Fibroblast of mammary gland (primary cell): Measurements from ENCODE around the gene KDM4B.

Experiments used
- DNase-seq: peaks from one replicate; pipeline ENCODE4 v3.0.0-alpha.2; 2010; ENCODE audit warnings: low read depth
- H3K4me3 ChIP-seq: 2 replicates; pipeline ENCODE4 v1.5.1; 2011; ENCODE audit warnings: low read depth, mild to moderate bottlenecking, low read length, moderate library complexity; ENCODE audit not compliant: control insufficient read depth
- TF ChIP-seq, protein P1 (sequence below): conservative IDR thresholded peaks from 2 replicates; pipeline ENCODE4 v1.5.1; 2011; ENCODE audit warnings: low read depth, low read length, inconsistent platforms; ENCODE audit not compliant: control insufficient read depth, insufficient read depth

KDM4B gene

DNA sequence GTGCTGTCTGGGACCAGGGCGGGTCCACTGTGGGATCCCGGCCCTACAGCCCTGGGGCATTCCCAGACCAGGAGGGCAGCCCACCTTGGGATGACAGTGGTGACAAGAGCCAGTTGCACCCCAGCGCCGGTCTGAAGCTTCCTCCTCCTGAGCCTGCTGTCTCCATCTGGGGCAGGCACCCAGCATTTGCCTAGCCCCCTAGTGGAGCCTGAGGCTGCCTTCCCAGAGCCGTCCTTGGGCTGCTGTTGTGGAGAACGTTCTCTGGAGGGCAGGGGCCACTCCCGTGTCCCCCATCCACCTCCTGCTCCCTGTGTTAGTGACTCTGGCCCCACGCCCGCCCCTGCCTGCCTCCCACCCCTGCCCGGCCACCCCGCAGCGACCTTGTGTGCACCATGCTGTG, 148.5 kb downstream of the KDM4B start:
- no peak for DNase-seq
- H3K4me3 ChIP-seq: no peak overlapping the region
- TF ChIP-seq, protein P1, sequence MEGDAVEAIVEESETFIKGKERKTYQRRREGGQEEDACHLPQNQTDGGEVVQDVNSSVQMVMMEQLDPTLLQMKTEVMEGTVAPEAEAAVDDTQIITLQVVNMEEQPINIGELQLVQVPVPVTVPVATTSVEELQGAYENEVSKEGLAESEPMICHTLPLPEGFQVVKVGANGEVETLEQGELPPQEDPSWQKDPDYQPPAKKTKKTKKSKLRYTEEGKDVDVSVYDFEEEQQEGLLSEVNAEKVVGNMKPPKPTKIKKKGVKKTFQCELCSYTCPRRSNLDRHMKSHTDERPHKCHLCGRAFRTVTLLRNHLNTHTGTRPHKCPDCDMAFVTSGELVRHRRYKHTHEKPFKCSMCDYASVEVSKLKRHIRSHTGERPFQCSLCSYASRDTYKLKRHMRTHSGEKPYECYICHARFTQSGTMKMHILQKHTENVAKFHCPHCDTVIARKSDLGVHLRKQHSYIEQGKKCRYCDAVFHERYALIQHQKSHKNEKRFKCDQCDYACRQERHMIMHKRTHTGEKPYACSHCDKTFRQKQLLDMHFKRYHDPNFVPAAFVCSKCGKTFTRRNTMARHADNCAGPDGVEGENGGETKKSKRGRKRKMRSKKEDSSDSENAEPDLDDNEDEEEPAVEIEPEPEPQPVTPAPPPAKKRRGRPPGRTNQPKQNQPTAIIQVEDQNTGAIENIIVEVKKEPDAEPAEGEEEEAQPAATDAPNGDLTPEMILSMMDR: no peak

DNA sequence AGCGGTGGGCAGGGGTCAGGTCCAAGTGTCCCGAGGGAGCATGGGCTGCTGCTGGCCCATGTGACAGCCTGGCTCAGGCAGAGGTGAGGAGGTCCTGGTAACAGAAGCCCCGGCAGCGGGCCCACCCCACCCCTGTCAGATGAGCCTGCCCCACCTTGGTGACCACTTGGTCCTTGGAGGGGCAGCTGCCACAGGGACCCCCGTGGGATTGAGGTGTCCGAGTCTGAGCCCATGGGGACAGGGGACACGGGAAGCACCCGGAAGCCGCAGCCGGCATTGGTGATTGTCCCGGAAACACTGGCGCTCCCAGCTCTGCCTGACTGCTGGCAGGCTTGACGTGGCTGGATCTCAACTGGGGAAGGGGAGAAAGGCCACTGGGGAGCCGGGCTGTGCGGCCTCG, 149.1 kb downstream of the KDM4B start:
- no peak for DNase-seq
- TF ChIP-seq, protein P1: no peak
- H3K4me3 ChIP-seq: no peak overlapping the region

DNA sequence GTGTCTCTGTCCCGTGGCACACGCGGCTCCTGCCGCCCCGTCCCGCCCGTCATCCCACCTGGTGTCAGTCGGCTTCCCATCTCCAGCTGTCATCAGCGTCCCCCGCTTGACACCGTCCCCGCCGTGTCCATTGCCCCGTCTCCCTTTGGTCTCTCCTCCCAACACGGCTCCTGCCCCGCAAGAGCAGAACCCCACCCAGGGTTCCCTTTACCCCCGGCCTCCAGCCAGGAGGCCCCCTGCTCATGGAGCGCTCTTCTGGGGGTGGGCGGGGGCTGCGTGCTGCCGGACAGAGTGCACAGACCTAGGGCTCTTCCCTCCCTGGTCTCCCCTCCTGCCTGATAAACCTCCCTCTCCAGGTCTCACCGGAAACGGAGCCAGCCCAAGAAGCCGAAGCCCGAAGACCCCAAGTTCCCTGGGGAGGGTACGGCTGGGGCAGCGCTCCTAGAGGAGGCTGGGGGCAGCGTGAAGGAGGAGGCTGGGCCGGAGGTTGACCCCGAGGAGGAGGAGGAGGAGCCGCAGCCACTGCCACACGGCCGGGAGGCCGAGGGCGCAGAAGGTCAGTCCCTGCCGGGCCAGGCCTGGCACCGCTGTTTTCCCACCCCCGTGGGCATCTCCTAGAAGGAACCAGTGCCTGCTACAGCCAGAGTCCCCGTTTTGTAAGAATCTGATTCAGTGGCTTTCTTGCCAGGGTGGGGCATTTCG, 150.5 kb downstream of the KDM4B start:
- no peak overlapping the region for H3K4me3 ChIP-seq
- no peak for DNase-seq
- TF ChIP-seq, protein P1: no peak

DNA sequence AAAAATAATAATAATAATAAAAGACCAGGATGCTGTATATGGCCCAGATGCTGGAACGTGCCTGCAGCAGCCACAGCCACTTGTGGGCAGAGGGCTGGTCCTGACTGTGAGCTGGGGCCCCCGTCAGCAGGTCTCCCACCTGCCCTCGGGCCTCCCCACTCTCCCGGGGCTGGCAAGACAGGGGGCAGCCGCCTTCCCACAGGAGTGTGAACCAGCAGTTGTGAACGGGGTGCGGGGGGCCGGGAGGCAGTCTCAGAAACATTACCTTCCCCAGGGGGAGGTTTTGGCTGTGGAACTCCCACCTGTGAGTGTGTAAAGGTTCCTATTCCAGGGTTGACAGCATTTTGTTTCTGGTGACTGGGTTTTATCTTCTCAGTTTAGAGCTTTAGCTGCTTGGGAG, 151.4 kb downstream of the KDM4B start:
- TF ChIP-seq, protein P1: no peak
- DNase-seq: no peak

DNA sequence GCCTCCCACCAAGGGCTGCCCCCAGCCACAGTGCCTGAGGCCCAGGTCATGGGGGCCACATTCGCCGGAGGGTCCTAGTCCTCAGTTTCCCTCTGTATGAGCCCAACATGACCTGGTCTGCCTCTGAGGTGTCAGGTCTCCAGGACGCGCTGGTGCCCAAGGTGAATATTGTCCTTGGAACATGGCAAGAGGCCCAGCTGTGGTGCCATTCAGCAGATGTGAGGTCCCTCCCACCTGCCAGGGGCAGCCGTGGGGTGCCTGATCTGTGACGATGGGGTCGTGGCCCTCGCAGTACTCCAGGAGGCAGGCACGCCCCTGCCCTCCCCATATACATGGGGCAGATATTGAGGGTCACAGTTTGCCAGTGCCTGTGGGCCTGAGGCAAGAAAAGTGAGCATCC, 151.9 kb downstream of the KDM4B start:
- no peak overlapping the region for H3K4me3 ChIP-seq
- no peak for DNase-seq
- TF ChIP-seq, protein P1: no peak

More for the DNA sequence above, 151.4 kb downstream of the KDM4B start:
- H3K4me3 ChIP-seq: no peak overlapping the region

DNA sequence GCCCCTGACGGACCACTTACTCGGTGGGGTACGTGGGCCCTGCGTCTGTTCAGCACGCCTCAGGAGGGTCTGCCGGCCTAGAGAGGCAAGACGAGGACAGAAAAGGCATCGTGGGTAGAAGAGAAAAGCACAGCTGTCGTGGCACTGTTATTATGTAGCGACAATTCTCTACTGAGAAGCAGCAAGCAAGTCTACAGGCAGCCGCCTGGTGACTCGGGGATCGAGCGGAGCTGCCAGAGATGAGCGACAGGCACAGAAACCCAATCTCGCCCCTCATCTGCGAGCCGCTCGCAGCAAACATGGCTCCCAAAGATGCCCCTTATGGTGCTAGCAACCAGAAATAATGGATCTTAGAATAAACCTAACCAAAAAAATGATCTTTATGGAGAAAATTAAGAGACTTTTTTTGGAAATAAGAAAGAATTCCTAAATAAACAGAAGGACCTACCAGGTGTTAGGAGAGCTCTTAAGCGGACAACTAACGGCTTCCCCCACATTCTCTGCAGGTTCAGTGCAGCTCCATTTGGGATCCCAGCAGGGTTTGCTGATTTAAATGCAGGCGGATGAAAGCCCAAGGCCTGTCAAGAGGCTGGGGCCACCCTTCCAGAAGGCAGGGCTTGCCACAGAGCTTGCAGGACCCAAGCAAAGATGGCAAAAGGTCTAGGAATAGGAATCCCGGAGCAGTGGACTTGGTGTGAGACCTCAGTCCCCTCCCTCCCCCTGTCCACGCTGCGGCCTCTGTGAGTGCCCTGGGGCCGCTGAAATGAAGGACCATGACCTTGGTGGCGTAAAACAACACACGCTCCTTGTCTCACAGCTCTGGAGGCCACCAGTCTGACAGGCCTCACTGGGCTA, 152.6 kb downstream of the KDM4B start:
- TF ChIP-seq, protein P1: no peak
- DNase-seq: no peak
- no peak overlapping the region for H3K4me3 ChIP-seq
